Subcutaneous abdominal adipose tissue (tissue), 5 donors: ENCODE results near the gene LMTK2.

Experiments
- H3K27ac ChIP-seq: one replicate; pipeline ENCODE4 v1.7.0; 2013; ENCODE audit warnings: low read depth, mild to moderate bottlenecking, inconsistent platforms, low read length, moderate library complexity
- H3K27me3 ChIP-seq, 5 donors: one replicate each; pipeline ENCODE4 v1.7.0; 2013; ENCODE audit warnings: low read length in 5 of 5, inconsistent platforms in 1 of 5; ENCODE audit not compliant: control insufficient read depth in 5 of 5, insufficient read depth in 4 of 5
- H3K36me3 ChIP-seq, 5 donors: one replicate each; pipeline ENCODE4 v1.7.0; 2013; ENCODE audit warnings: low read length in 5 of 5; ENCODE audit not compliant: control insufficient read depth in 5 of 5, insufficient read depth in 5 of 5
- H3K4me1 ChIP-seq, 5 donors: one replicate each; pipeline ENCODE4 v1.7.0; 2013; ENCODE audit warnings: low read length in 5 of 5, mild to moderate bottlenecking in 3 of 5, moderate library complexity in 1 of 5; ENCODE audit not compliant: control insufficient read depth in 5 of 5, insufficient read depth in 5 of 5
- H3K4me3 ChIP-seq, 5 donors: one replicate each; pipeline ENCODE4 v1.7.0; 2013; ENCODE audit warnings: low read length in 5 of 5, low read depth in 1 of 5
- H3K9ac ChIP-seq, 5 donors: one replicate each; pipeline ENCODE4 v1.7.0; 2013; ENCODE audit warnings: low read length in 5 of 5, mild to moderate bottlenecking in 4 of 5, moderate library complexity in 3 of 5
- H3K9me3 ChIP-seq, 5 donors: one replicate each; pipeline ENCODE4 v1.7.0; 2013; ENCODE audit warnings: low read length in 5 of 5; ENCODE audit not compliant: control insufficient read depth in 5 of 5
- donor health status: healthy.
- donor health status: healthy.
- donor health status: healthy.
- donor health status: healthy.
- donor health status: healthy.

Gene LMTK2

DNA sequence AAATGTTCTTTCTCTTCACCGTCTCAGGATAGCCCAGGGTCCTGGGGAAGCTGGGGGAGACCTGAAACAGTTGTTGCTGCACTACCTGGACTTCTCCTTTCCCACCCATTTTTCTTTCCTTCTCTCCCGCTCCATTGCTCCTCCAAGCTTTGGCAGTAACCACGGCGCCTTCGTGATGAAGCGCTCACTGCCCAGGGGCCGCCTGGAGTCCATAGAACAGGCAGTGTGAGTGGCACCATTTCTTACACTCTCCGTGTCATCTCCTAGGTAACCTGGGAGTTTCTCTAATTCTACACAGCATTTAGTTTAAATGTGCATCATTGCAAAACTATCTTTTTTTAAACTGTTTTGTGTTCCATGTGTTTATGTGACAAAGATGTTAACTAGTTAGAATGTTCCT lies 64.3 kb downstream of the LMTK2 start:
- no peak overlapping the region for H3K4me3 ChIP-seq
- H3K9me3 ChIP-seq = no peaks in the 10 kb centered on the region
- H3K27ac ChIP-seq = no peak overlapping the region
- H3K27me3 ChIP-seq = no peaks in the 10 kb centered on the region
- peaks cover 6 to 32% (median 24%) of the 10 kb centered on the region in 5 donors for H3K36me3 ChIP-seq
- H3K9ac ChIP-seq = no peak overlapping the region
- H3K4me1 ChIP-seq = no peaks in the 10 kb centered on the region

GRCh38 chr7:98171449-98171848 lies 64.8 kb downstream of the LMTK2 start:
- H3K36me3 ChIP-seq = peaks cover 9 to 32% (median 24%) of the 10 kb centered on the region in 5 donors
- no peak overlapping the region for H3K27ac ChIP-seq

GRCh38 chr7:98174334-98175259 lies 67.9 kb downstream of the LMTK2 start:
- H3K27ac ChIP-seq = no peak overlapping the region

More at GRCh38 chr7:98171449-98171848, 64.8 kb downstream of the LMTK2 start:
- no peaks in the 10 kb centered on the region for H3K9me3 ChIP-seq
- H3K9ac ChIP-seq = no peak overlapping the region
- H3K27me3 ChIP-seq = no peaks in the 10 kb centered on the region
- H3K4me3 ChIP-seq = no peak overlapping the region
- no peaks in the 10 kb centered on the region for H3K4me1 ChIP-seq

DNA sequence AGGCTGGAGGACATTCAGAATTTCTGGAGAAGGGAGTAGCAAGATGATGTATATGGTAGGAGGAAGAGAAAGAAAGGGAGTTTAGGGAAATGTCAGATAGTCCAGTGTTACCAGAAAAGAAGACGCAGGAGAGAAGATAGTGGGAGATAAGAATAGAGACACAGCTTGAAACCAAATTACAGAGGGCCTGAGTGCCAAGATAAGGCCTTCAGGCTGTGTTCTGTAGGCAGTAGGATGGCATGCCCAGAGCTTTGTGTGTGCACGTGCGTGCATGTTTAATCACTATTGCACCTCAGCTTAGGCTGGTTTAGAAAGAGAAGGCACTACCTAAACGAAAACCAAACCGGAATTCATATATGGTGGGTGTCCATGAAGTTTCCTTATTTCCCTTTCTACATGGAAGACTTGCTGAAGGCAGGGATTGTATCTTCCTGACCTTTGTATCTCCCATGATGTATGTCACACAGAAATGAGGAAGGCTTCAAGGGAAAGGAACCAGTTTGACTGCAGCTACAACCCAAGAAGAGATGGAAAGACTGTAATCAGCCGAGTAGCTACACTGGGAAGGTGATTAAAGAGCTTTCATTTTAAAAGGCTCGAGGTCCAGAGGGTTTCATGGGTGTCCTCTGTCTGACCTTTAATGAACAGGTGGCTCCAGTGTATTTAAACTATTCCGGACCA lies 68.7 kb downstream of the LMTK2 start:
- Histone ChIP-seq H3K27ac (no peak overlapping the region), H3K4me3 (no peak overlapping the region), H3K27me3 (no peaks in the 10 kb centered on the region), H3K4me1 (no peaks in the 10 kb centered on the region), H3K36me3 (peaks cover 14 to 46% (median 34%) of the 10 kb centered on the region in 5 donors), H3K9ac (no peak overlapping the region), H3K9me3 (no peaks in the 10 kb centered on the region)

More at GRCh38 chr7:98174334-98175259, 67.9 kb downstream of the LMTK2 start:
- Histone ChIP-seq H3K4me1 (no peaks in the 10 kb centered on the region), H3K4me3 (no peak overlapping the region), H3K9ac (no peak overlapping the region), H3K9me3 (no peaks in the 10 kb centered on the region), H3K27me3 (no peaks in the 10 kb centered on the region), H3K36me3 (peaks cover 14 to 49% (median 32%) of the 10 kb centered on the region in 5 donors)

- Histone ChIP-seq H3K4me1 (no peaks in the 10 kb centered on the region), H3K36me3 (peaks cover 14 to 37% (median 24%) of the 10 kb centered on the region in 5 donors), H3K27me3 (no peaks in the 10 kb centered on the region), H3K9me3 (no peaks in the 10 kb centered on the region), H3K27ac (no peak overlapping the region), H3K9ac (no peak overlapping the region), H3K4me3 (no peak overlapping the region)
Measured at GRCh38 chr7:98177553-98177952, 70.9 kb downstream of the LMTK2 start.

DNA sequence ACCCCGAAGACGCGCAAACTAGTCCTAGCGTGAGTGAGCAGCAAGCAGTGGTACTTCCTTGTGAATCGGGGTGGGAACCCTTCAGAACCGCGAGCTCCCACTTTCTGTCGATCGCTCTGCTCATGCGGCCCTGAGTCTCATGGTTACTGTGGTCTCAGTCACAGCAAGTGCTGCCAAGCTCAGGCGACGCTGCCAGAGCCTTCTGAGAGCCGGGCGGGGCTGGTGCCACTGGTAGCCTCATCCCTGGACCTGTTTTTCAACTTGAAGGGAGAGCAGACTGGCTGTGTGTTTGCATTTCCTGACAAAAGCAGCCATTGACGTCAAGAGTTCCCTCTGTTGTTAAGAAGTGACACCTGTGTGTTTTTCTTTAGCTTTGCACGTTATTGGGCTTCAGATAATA lies 71.7 kb downstream of the LMTK2 start:
- Histone ChIP-seq H3K36me3 (peaks cover 14 to 37% (median 24%) of the 10 kb centered on the region in 5 donors), H3K4me1 (no peaks in the 10 kb centered on the region), H3K27me3 (no peaks in the 10 kb centered on the region), H3K27ac (no peak overlapping the region), H3K9ac (no peak overlapping the region), H3K4me3 (no peak overlapping the region), H3K9me3 (no peaks in the 10 kb centered on the region)

DNA sequence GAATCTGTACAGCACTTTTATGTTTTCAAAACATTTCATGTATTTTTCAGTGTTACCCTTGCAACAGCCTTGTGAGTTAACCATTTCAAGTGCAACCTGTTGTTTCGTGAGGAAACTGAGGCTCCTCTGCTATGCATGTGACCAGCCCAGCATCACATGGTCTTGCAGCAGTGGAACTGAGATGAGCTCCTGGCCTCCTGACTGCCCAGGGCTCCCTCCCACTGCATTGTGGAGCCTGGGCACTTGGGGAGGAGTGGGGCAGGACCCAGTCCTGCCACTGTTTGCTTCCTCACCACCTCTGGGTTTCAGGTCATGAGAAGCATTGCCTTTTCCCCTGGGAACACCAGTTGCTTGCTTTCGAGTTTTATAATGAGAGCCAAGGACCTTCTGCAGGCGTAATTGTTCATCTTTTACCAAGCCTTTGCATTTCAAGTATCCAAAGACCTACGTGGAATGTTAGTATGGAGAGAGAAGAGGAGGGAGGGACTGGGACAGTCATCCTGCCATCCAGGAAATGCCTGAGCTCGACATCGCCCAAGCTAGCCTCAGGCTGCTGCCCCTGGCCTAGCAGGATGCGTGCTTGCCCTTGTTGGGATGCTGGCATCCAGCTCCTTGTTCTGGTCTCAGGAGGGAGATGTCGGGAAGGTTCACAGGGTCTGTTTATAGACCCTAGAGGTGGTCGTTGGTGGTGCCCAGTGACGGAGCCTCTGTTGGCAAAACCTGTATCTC lies 72.3 kb downstream of the LMTK2 start:
- Histone ChIP-seq H3K9ac (no peak overlapping the region), H3K4me1 (no peaks in the 10 kb centered on the region), H3K27me3 (no peaks in the 10 kb centered on the region), H3K4me3 (no peak overlapping the region), H3K9me3 (no peaks in the 10 kb centered on the region), H3K27ac (no peak overlapping the region), H3K36me3 (peaks cover 14 to 37% (median 24%) of the 10 kb centered on the region in 5 donors)

- Histone ChIP-seq H3K27me3 (no peaks in the 10 kb centered on the region), H3K36me3 (peaks cover 2 to 22% (median 10%) of the 10 kb centered on the region in 5 donors), H3K4me3 (no peak overlapping the region), H3K9me3 (no peaks in the 10 kb centered on the region), H3K9ac (no peak overlapping the region), H3K4me1 (no peaks in the 10 kb centered on the region), H3K27ac (no peak overlapping the region)
Measured at GRCh38 chr7:98180751-98181150, 74.1 kb downstream of the LMTK2 start.

DNA sequence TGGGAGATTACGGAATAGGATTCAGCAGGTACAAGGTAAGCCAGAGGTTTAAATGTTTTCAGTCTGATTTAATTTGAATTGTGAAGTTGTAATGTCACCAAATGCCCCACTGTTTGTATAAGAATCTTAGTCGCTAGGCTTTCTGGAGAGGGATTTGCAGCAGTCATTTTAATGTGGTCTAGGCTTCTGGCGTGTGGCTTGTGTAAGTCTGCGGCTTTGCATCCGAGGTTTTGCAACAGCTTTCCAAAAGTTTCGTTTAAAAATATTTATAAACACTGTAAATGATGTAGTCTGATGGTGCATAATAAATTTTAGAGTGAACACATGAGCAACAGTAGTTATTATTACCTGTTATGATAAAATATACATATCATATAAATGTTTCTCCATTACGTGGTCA lies 78.4 kb downstream of the LMTK2 start:
- Histone ChIP-seq H3K36me3 (peaks cover 0 to 6% (median 4%) of the 10 kb centered on the region in 5 donors), H3K27me3 (no peaks in the 10 kb centered on the region)

More for the DNA sequence above, 78.4 kb downstream of the LMTK2 start:
- Histone ChIP-seq H3K9ac (no peak overlapping the region), H3K4me1 (peaks cover 0 to 10% (median 5%) of the 10 kb centered on the region in 5 donors), H3K9me3 (no peaks in the 10 kb centered on the region), H3K4me3 (no peak overlapping the region), H3K27ac (no peak overlapping the region)
